ENCODE results near the gene TMIGD1.
"Not testable (repeated sequence)": the region's sequence is repeated elsewhere in the genome, so short reads cannot be mapped to it uniquely, and the experiment has no call there.

TMIGD1 gene

DNA sequence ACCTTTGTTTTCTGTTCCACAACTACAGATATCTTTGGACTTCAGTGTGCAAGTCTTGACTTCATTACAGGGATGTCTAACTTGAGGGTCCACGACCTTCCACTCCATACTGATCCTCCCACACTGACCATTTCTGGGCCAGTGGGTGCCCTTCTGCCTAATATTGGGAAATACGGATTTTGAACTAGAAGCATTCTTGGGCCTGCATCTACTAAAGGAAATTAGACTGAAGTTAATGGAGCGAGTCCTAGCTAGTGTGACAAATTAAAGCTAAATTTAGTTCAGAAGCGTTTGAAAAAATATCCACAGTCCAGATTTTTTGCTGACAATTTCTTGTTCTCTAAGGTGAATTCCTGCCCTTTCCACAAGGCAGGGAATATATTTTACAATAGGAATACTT is 9.9 kb upstream of the TMIGD1 start:
- Histone ChIP-seq H3K36me3 (ENCODE audit: control insufficient read depth, insufficient read depth, low read length) (no peaks in the 10 kb centered on the region), H3K4me1 (ENCODE audit: control insufficient read depth, insufficient read depth, low read length, poor library complexity, severe bottlenecking) (peaks cover 35% of the 10 kb centered on the region), H3K27ac (ENCODE audit: low read depth, low read length, severe bottlenecking) (peak overlapping the region; percentile 47), H3K9me3 (ENCODE audit: control insufficient read depth, low read length) (no peaks in the 10 kb centered on the region), H3K4me3 (ENCODE audit: extremely low read depth, insufficient read depth, low read length, poor library complexity, severe bottlenecking) (no peak overlapping the region)
- WGBS, 2 experiments (ENCODE audit: insufficient coverage in 2 of 2) = 90 to 100% methylated on average over 2 of the region's 4 CpGs

DNA sequence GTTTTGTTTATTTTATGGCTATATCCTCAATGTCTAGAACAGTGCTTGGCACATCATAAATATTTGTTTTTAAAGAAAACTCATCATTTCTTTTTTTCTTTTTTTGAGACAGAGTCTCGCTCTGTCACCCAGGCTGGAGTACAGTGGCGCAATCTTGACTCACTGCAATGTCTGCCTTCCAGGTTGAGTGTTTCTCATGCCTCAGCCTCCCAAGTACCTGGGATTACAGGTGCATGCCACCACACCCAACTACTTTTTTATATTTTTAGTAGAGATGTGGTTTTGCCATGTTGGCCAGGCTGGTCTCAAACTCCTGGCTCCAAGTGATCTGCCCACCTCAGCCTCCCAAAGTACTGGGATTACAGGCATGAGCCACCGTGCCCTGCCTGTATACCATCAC is 9.4 kb upstream of the TMIGD1 start:
- H3K36me3 ChIP-seq (ENCODE audit: control insufficient read depth, insufficient read depth, low read length); H3K4me3 ChIP-seq (ENCODE audit: extremely low read depth, insufficient read depth, low read length, poor library complexity, severe bottlenecking); H3K27ac ChIP-seq (ENCODE audit: low read depth, low read length, severe bottlenecking); H3K9me3 ChIP-seq (ENCODE audit: control insufficient read depth, low read length): not testable (repeated sequence)
- peaks cover 35% of the 10 kb centered on the region for H3K4me1 ChIP-seq (ENCODE audit: control insufficient read depth, insufficient read depth, low read length, poor library complexity, severe bottlenecking)
- 88 to 100% methylated on average over 2 to 3 of the region's 3 CpGs for WGBS, 2 experiments (ENCODE audit: insufficient coverage in 2 of 2)

DNA sequence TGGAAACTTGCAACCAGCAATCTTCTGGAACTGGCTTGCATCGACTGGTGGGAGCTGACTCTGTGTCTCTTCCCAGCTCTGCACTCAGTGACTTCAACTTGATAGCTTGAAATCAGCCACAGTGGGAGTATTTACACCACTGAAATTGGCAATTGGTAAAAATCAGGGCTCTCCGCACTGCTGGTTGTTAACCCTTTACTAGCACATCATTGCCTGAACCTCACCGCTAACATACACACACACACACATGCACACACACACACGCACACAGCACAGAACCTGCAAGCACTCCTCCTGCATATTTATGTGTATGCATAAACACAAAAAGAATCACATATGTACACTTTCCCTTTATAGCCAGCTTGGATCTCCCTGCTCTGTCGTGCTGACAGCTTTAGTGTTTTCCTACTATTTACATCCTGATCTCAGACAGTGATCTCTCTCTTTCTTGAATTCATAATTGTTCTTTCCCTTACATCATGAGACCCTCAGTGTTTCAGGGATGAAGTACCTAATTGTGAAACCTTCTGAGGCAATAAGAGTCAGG is 7.9 kb upstream of the TMIGD1 start:
- Histone ChIP-seq H3K27ac (ENCODE audit: low read depth, low read length, severe bottlenecking) (no peak overlapping the region), H3K36me3 (ENCODE audit: control insufficient read depth, insufficient read depth, low read length) (no peaks in the 10 kb centered on the region), H3K9me3 (ENCODE audit: control insufficient read depth, low read length) (no peaks in the 10 kb centered on the region), H3K4me1 (ENCODE audit: control insufficient read depth, insufficient read depth, low read length, poor library complexity, severe bottlenecking) (peaks cover 44% of the 10 kb centered on the region), H3K4me3 (ENCODE audit: extremely low read depth, insufficient read depth, low read length, poor library complexity, severe bottlenecking) (no peak overlapping the region)
- WGBS, 2 experiments (ENCODE audit: insufficient coverage in 2 of 2) = 97 to 100% methylated on average over 3 to 5 of the region's 5 CpGs

DNA sequence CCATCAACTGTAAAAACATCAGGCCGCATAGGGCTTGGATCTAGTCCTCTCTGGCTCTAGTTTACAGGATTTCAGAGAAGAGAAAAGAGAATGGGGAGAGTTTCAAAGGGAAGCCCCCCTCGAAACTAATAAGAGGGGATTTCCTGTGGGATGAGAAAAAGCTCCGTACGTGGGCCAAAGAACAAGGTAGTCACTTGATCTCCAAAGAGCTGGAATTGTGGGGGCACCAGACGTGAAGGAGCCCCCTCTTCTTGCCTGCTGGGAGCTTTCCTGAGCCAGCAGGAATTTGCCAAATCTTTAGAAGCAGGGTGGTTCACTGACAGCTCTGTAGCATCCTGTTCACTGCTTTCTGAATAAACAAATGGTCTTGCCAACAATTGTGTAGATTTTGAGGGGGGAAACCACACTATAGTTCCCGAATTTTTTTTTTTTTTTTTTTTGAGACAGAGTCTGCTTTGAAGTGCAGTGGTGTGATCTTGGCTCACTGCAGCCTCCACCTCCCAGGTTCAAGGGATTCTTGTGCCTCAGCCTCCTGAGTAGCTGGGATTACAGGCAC is 7.0 kb upstream of the TMIGD1 start:
- Histone ChIP-seq H3K4me3 (ENCODE audit: extremely low read depth, insufficient read depth, low read length, poor library complexity, severe bottlenecking) (no peak overlapping the region), H3K4me1 (ENCODE audit: control insufficient read depth, insufficient read depth, low read length, poor library complexity, severe bottlenecking) (peaks cover 44% of the 10 kb centered on the region), H3K9me3 (ENCODE audit: control insufficient read depth, low read length) (no peaks in the 10 kb centered on the region), H3K27ac (ENCODE audit: low read depth, low read length, severe bottlenecking) (peak overlapping the region; percentile 94), H3K36me3 (ENCODE audit: control insufficient read depth, insufficient read depth, low read length) (no peaks in the 10 kb centered on the region)
- WGBS, 2 experiments (ENCODE audit: insufficient coverage in 2 of 2) = 23 to 52% methylated on average over 3 to 4 of the region's 6 CpGs

DNA sequence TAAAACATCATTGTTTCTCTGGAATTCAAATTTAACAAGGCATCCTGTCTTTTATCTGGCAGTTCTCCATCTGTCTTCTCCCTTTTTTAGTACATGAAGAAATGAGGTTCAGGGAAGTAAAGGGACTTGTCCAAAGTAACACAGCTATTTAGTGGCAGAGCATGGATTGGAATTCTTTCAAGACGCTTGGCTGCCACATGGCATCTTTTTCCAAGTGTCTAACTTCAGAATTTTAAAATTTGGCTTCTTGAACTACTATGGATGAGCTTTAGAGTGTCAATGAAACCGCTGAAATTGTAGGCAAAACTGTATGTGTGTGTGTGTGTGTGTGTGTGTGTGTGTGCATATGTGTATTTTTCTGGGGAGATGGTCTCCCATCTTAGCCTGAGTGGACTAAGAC is 5.2 kb upstream of the TMIGD1 start:
- Histone ChIP-seq H3K4me3 (ENCODE audit: extremely low read depth, insufficient read depth, low read length, poor library complexity, severe bottlenecking) (no peak overlapping the region), H3K36me3 (ENCODE audit: control insufficient read depth, insufficient read depth, low read length) (no peaks in the 10 kb centered on the region), H3K9me3 (ENCODE audit: control insufficient read depth, low read length) (no peaks in the 10 kb centered on the region), H3K4me1 (ENCODE audit: control insufficient read depth, insufficient read depth, low read length, poor library complexity, severe bottlenecking) (peaks cover 32% of the 10 kb centered on the region), H3K27ac (ENCODE audit: low read depth, low read length, severe bottlenecking) (no peak overlapping the region)
- WGBS, 2 experiments (ENCODE audit: insufficient coverage in 2 of 2) = 88 to 90% methylated on average over 1 of the region's 2 CpGs

DNA sequence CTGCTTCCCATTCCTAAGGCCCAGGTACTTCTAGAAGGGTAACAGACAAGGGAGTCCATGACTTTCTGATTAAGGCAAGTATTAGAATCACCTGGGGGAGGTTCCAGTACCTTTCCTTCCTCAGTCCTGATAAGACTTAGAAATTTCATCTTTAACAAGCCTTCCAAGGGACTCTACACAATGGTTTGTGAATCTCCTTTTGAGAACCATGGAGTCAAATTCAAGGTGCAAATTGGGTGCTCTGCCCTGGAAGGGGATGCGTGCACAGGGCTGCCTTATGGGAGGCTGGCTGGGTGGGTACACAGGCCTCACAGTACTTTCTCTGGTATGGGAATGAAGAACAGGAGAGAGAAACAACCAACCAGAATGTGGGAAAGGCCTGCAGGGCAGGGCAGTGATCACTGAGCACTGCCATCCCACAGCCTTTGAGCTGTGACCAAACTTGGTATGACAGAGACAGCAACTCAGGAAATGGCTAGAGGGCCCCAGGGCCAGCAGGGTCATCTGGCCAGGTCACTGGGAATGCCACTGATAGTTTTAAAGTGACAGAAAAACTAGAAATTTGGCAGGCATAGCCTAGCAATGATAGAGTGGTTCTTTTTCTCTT is 3.6 kb upstream of the TMIGD1 start:
- Histone ChIP-seq H3K4me3 (ENCODE audit: extremely low read depth, insufficient read depth, low read length, poor library complexity, severe bottlenecking) (no peak overlapping the region), H3K9me3 (ENCODE audit: control insufficient read depth, low read length) (no peaks in the 10 kb centered on the region), H3K4me1 (ENCODE audit: control insufficient read depth, insufficient read depth, low read length, poor library complexity, severe bottlenecking) (peaks cover 30% of the 10 kb centered on the region), H3K36me3 (ENCODE audit: control insufficient read depth, insufficient read depth, low read length) (no peaks in the 10 kb centered on the region), H3K27ac (ENCODE audit: low read depth, low read length, severe bottlenecking) (peak overlapping the region; percentile 49)
- 80 to 88% methylated on average over 1 of the region's 1 CpG for WGBS, 2 experiments (ENCODE audit: insufficient coverage in 2 of 2)

DNA sequence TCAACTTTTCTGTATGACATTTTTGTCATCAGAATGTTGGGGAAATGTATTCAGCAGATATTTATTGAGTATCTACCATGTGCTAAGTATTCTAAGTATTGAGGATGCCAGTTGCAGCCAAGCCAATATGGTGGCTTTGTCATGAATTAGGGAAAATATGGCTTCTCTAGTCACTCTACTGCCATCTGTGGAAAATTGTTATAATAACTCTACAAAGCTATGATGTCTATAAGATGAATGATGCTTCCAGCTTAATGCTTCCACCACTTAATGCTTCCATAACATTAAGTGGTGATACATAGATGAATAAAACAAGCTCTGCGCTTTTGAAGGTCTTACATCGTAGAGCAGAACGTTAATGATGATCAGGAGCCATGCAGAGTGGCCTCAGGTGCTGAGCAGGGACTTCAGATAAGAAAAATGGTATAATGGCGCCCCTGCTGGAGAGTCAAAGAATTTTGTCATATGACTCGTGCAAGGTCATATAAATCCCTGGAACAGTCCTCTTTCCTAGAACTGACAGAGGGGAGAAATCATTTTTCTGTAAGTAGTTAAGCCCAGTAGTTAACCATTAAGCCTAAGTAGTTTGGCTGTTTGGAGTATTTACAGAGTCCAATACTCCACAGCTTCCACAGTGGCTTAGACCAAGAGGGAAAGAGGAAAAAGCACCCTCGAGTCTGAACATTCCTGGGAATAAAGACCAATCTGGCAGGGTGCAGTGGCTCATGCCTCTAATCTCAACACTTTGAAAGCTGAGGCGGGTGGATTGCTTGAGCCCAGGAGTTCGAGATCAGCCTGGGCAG is 2.7 kb upstream of the TMIGD1 start:
- 48 to 55% methylated on average over 4 of the region's 8 CpGs for WGBS, 2 experiments (ENCODE audit: insufficient coverage in 2 of 2)

DNA sequence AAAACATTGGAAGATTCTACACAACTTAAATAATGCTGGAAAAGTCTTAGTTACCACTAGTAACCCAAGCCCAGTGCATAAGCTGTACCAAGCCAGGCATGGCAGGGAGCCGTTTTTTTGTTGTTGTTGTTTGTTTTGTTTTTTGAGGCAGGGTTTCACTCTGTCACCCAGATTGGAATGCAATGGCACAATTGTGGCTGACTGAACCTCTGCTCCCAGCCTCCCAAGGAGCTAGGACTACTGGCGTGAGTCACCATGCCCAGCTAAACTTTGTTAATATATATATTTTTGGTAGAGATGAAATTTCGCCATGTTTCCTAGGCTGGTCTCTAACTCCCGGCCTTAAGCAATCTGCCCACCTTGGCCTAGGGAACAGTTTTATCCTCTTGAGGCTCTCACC is 564 bp upstream of the TMIGD1 start:
- peaks cover 14% of the 10 kb centered on the region for H3K4me1 ChIP-seq (ENCODE audit: control insufficient read depth, insufficient read depth, low read length, poor library complexity, severe bottlenecking)
- no peak overlapping the region for H3K4me3 ChIP-seq (ENCODE audit: extremely low read depth, insufficient read depth, low read length, poor library complexity, severe bottlenecking)
- H3K9me3 ChIP-seq (ENCODE audit: control insufficient read depth, low read length) = no peaks in the 10 kb centered on the region
- no peak overlapping the region for H3K27ac ChIP-seq (ENCODE audit: low read depth, low read length, severe bottlenecking)
- WGBS, 2 experiments (ENCODE audit: insufficient coverage in 2 of 2) = 90% methylated on average over 2 of the region's 4 CpGs; no CpG with 5 or more reads in 1 of the 2 experiments
- no peaks in the 10 kb centered on the region for H3K36me3 ChIP-seq (ENCODE audit: control insufficient read depth, insufficient read depth, low read length)

More for the DNA sequence above, 2.7 kb upstream of the TMIGD1 start:
- H3K36me3 ChIP-seq (ENCODE audit: control insufficient read depth, insufficient read depth, low read length) = no peaks in the 10 kb centered on the region
- H3K4me1 ChIP-seq (ENCODE audit: control insufficient read depth, insufficient read depth, low read length, poor library complexity, severe bottlenecking) = peaks cover 31% of the 10 kb centered on the region
- no peaks in the 10 kb centered on the region for H3K9me3 ChIP-seq (ENCODE audit: control insufficient read depth, low read length)
- no peak overlapping the region for H3K27ac ChIP-seq (ENCODE audit: low read depth, low read length, severe bottlenecking)
- H3K4me3 ChIP-seq (ENCODE audit: extremely low read depth, insufficient read depth, low read length, poor library complexity, severe bottlenecking) = no peak overlapping the region

DNA sequence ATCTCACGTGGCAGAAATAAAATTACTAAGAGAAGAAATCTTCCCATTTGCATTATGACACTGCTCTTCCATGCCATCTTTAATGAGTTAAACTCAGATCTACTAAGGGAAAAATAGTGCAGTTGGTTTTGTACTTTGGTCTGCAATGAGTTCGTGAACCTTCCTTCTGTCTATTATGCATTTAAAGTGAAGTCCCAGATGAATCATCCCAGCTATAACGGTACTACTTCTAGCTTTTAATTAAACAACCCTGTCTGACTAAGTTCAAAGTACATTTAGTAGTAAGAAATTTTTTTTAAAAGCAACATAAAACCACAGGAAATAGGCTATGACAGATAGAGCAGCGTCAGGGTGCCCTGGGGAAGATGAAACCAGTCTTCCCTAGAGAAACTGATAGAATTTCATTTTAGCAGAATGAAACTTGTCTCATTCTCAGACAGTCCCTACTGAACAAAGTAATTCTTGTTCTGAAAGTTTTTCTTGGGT is 1.8 kb downstream of the TMIGD1 start:
- Histone ChIP-seq H3K36me3 (ENCODE audit: control insufficient read depth, insufficient read depth, low read length) (no peaks in the 10 kb centered on the region), H3K27ac (ENCODE audit: low read depth, low read length, severe bottlenecking) (no peak overlapping the region), H3K4me3 (ENCODE audit: extremely low read depth, insufficient read depth, low read length, poor library complexity, severe bottlenecking) (no peak overlapping the region), H3K4me1 (ENCODE audit: control insufficient read depth, insufficient read depth, low read length, poor library complexity, severe bottlenecking) (peaks cover 7% of the 10 kb centered on the region), H3K9me3 (ENCODE audit: control insufficient read depth, low read length) (no peaks in the 10 kb centered on the region)
- whole genome bisulfite sequencing, 2 experiments (ENCODE audit: insufficient coverage in 2 of 2) = 87% methylated on average over 2 of the region's 4 CpGs; no CpG with 5 or more reads in 1 of the 2 experiments

DNA sequence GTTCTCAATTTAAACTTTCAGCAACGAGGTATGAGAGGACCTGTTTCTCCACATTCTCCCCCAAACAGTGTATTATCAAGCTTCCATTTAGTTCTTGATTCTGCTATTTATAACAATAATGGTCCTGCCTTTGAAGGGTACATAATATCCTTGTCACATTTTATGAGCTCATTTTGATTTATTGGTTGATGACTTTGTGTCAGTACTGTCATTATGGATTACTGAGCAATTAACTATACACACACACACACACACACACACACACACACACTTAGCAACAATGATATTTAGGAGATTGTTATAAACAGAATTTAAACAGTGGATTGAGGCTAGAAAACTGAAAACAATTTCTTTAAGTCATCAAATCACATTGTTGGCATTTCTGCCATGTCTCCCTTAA is 7.0 kb downstream of the TMIGD1 start:
- Histone ChIP-seq H3K36me3 (ENCODE audit: control insufficient read depth, insufficient read depth, low read length) (no peaks in the 10 kb centered on the region), H3K4me1 (ENCODE audit: control insufficient read depth, insufficient read depth, low read length, poor library complexity, severe bottlenecking) (peaks cover 1% of the 10 kb centered on the region), H3K9me3 (ENCODE audit: control insufficient read depth, low read length) (no peaks in the 10 kb centered on the region), H3K4me3 (ENCODE audit: extremely low read depth, insufficient read depth, low read length, poor library complexity, severe bottlenecking) (no peak overlapping the region), H3K27ac (ENCODE audit: low read depth, low read length, severe bottlenecking) (no peak overlapping the region)
- no CpG with 5 or more reads among the region's 1 CpG for WGBS, 2 experiments (ENCODE audit: insufficient coverage in 2 of 2)

Data from mesodermal cell (in vitro differentiated cells).